HG03378 (cell line): ENCODE results near the gene EHD2.

Experiments
- ATAC-seq: cut with Tn5 transposase; IDR thresholded peaks from one replicate; pipeline ENCODE4 v1.9.1; 2021; ENCODE audit warnings: mild to moderate bottlenecking, moderate library complexity; ENCODE audit not compliant: unreplicated experiment

The EHD2 gene

DNA sequence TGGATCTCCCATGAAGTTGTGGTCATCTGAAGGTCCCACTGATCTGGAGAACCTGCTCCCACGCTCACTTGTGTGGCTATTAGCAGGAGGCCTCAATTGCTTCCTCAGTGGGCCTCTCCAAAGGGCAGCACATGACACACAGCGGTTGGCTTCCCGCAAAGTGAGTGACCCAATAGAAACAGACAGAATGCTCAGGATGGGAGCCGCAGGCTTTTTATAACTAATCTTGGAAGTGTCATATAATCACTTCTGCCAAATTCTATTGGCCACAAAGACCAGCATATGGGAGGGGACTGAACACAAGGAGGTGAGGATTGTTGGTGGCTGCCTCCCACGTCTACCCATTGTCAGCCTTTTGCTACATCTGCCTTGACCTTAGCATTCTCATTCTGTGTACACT is 22.1 kb upstream of the EHD2 start:
- no peak for ATAC-seq

DNA sequence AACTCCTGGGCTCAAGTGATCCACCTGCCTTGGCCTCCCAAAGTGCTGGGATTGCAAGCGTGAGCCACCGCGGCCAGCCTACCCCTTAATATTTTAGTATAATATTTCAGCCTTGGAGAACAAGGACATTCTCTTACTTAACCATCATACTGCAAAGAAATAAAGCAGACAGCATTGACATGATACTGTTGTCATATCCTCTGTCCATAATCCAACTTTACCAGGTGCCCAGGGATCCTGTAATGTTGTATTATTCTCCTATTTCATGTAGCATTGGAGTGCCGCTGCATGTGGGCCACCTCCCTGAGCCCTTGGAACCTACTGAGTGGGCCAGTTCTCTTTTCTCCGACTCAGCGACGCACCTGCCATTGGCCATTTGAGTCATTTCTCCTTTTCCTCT is 21.4 kb upstream of the EHD2 start:
- ATAC-seq: no peak

DNA sequence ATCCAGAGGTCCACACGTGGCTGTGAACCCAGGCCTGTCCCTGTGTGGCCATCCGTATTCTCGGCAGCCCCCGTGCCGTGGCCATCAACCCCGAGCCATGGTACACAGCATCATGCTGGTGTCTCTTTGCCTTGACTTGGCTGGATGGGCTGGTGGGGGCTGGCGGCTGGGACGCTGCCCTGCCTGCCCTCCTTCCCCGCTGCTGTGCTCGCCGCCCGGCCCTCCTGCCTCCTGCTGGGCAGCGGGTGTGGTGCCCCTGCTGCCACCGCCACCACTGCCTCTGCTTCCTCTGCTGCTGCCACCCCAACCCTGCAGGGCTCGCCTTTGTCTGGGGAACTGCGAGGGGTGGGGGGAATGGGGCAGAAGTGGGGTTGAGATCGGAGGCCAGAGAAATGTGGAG is 19.7 kb upstream of the EHD2 start:
- ATAC-seq: no peak

DNA sequence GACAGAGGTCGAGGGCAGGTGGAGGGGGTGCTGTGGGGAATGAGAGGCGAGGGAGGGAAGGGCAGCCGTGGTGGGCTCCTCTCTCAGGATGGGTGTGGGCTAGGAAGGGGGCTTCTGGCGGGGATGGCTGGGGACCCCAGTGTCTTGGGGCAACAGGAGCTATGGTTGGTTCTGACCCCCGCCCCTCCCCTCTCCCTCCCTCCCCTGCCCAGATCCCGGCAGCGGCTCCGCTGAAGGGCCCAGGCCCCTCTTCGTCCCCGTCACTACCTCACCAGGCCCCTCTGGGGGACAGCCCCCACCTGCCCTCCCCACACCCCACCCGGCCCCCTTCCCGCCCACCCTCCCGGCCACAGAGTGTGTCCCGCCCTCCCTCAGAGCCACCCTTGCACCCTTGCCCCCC is 19.3 kb upstream of the EHD2 start:
- no peak for ATAC-seq

DNA sequence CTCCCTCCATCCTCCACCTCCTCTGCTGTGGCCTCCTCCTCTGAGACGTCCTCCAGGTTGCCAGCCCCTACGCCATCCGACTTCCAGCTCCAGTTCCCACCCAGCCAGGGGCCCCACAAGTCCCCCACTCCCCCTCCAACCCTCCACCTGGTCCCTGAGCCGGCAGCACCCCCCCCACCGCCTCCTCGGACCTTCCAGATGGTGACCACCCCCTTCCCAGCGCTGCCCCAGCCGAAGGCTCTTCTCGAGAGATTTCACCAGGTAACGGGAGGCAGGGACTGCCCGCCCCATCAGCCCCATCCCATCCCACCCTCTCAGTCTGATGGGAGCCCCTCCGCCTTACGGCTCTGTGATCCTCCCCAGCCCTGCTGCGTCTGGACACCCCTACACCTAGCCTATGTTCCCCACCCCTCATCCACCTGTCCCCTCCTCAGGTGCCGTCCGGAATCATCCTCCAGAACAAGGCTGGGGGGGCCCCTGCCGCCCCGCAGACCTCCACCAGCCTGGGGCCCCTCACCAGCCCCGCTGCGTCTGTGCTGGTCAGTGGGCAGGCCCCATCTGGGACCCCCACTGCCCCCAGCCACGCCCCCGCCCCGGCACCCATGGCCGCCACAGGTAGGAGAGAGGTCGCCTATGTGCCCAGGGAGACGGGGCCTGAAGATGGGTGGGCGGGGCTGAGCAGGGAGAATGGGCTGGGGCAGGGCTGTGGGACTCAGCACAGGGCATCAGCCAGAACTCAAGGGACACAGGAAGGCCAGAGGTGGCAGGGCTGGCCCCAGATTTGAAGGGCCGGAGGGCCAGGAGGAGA is 18.6 kb upstream of the EHD2 start:
- no peak for ATAC-seq

DNA sequence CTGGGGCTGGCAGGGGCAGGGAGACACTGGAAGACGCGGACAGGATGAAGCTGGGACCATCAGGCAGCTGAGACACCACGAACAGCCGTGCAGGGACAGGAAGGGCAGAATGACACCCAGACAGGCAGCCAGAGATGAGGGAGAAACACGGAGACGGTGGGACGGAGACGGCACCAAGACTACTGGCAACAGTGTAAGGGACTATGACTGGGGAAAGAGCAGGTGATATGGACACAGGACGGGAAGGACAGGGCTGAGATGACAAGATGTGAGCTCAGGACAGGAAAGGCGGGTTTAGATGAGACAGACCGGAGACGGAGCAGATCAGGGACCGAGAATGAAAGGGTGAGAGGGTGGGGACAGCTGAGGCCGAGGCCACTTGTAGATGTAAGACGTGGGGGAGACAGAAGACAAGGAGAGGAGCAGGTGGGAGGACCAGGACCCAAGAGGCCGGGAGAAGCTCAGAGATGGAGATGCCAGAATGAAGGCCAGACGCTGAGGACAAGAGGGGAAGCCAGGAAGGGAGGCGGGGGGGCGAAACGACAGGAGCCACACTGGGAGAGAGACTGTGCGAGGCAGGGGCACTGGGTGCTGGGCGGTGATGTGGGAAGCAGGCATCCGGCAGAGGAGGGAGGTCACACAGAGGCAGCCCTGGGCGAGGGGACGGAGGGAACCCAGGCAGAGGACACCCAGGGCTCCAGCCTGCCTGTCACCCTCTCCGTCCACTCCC is 17.5 kb upstream of the EHD2 start:
- ATAC-seq: no peak

DNA sequence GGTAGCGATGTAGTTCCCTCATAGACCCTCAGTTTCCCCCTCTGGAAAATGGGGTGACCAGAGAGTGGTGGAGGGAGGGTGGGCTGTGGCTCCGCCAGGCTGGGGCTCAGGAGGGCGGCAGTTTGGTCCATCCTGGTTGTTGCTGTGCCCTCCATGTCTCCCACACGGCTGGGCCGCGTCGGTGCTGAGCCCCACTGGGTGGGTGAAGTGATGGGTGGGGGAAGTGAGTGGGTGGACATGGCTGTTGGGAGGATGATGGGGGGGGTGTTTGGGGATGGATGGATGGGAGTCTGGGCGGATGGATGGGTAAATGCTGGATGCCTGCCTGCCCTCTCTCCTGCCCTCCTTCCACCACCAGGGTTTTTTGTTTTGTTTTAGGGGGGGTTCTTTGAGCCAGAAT is 16.6 kb upstream of the EHD2 start:
- ATAC-seq: no peak

DNA sequence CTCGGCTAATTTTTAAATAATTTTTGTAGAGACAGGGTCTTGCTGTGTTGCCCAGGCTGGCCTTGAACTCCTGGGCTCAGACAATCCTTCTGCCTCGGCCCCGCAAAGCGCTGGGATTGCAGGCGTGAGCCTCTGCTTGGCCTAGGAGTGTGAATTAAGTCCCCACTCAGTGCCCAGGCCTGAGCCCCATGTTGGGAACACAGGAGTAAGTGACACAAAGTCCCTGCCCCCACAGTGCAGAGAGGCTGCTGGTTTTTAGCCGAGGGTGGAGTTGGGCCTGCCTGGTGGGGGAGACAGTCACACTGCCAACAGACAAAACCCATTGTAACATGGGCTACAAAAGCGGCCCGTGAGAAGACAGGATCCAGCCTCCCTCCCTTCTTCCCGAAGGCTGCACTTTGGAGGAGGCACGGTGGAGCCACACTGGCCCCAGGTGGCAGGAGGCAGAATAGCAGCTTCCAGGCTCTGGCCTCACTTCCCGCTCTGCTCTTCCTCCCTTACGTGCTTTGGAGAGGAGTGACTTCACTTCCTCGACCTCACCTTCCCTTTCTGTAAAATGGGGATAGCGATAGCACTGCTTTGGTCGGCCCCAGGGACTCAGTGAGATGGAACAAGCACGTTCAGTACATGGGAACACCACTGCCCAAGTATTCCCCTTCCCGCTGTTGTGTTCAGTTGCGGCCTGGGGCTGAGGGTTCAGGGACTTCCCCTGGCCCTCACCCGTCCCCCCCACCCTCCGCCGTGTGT is 15.2 kb upstream of the EHD2 start:
- ATAC-seq: no peak

DNA sequence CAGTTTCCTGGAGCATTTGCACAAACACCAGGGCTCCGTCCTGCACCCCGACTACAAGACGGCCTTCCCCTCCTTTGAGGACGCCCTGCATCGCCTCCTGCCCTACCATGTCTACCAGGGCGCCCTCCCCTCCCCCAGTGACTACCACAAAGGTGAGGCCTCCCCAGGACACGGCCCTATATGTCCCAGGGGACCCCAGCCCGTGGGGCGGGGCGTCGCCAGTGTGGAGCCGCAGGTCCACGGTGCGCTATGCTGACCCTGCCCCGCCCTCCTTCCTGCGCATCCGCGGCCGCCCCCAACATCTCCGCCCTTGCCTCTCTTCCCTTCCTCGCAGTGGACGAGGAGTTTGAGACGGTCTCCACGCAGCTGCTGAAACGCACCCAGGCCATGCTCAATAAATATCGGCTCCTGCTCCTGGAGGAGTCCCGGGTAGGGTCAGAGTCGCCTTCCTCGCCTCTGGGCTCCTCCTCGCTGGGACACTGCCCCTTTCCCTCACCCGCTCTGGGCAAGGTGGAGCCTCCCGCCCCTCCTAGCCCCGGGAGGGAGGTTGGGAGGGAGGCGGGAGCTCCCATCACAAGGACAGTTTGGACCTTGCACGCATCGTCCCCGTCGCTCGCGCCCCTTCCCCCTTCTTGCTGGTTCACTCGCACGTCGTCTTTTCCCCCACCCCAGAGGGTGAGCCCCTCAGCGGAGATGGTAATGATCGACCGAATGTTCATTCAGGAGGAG is 14.4 kb upstream of the EHD2 start:
- no peak for ATAC-seq

DNA sequence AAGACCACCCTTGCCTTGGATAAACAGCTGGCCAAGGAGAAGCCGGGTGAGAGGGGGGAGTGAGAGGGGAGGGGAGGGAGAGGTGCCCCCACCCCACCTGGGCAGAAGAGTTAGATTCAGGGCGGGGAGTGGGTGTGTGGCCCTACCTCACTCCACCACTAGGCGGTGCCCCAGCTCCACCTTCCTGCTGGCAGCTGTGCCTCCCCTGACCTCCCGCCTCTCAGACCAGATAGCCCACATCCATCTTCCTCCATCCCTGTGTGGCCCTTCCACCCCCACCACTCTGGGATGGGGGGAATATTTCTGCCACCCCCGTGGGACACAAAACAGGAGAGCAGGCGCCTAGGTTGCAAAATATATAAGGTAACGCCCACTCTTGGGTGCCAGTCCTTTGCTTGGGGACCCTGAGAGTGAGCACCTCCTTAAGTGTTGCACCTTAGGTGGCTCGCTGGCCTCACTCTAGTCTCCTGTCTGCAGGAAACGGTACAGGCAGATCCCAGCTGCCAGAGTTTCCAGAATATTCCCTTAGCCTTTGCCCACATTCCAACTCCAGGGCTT is 13.8 kb upstream of the EHD2 start:
- ATAC-seq: no peak

DNA sequence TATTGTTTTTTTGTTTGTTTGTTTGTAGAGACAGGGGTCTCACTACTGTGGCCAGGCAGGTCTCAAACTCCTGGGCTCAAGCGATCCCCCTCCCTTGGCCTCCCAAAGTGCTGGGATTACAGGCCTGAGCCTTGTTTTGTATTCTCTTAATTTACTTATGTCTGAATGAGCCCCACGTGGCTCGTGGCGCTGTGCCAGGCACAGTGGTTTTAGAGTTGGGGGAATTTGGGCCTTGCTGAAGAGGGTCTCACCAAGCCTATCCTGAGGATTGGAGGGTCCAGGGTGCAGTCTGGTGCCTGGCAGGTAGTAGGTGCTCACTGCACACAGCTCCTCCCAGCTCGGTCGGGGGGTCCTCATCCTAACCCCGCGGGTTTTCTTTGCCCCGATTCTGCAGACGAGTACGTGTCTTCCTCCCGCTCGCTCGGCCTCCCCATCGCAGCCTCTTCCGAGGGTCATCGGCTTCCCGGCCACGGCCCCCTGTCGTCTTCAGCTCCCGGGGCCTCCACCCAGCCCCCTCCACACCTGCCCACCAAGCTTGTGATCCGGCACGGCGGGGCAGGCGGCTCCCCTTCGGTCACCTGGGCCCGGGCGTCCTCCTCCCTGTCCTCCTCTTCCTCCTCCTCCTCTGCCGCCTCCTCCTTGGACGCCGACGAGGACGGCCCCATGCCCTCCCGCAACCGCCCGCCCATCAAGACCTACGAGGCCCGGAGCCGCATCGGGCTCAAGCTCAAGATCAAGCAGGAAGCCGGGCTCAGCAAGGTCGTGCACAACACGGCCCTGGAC is 12.1 kb upstream of the EHD2 start:
- ATAC-seq: no peak

DNA sequence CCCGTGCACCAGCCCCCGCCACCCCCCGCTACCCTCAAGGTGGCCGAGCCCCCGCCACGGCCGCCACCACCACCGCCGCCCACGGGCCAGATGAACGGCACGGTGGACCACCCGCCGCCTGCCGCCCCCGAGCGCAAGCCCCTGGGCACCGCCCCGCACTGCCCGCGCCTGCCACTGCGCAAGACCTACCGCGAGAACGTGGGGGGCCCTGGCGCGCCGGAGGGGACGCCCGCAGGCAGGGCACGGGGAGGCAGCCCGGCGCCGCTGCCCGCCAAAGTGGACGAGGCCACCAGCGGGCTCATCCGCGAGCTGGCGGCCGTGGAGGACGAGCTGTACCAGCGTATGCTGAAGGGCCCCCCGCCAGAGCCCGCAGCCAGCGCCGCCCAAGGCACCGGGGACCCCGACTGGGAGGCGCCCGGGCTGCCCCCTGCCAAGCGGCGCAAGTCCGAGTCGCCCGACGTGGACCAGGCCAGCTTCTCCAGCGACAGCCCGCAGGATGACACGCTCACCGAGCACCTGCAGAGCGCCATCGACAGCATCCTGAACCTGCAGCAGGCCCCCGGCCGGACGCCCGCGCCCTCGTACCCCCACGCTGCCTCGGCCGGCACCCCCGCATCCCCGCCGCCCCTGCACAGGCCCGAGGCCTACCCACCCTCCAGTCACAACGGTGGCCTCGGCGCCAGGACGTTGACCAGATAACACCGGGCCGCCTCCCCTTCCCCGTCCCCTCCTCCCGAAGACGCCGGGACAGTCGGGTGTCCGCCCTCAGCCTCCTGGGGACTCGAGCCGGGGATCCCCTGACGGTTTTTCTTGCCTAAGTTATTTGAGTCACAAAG is 11.3 kb upstream of the EHD2 start:
- no peak for ATAC-seq

DNA sequence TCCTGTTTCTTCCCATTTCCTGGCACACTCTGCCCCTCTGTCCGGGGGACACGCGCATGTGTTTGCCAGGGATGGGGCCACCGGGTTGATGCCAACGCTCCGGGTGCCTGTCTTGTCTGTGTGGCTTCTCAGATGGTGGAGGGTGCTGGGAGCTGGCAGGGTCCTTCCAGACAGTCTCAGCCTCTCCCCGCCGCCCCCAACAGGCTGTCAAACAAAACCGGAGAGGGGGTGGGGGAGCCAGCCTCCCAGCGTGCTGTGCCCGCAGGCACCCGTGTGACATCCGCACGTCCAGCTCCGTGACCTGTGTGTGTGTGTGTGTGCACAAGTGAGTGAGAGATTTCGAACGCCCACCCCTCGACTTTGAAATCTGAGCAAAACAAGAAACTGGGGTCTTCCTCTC is 10.6 kb upstream of the EHD2 start:
- no peak for ATAC-seq

DNA sequence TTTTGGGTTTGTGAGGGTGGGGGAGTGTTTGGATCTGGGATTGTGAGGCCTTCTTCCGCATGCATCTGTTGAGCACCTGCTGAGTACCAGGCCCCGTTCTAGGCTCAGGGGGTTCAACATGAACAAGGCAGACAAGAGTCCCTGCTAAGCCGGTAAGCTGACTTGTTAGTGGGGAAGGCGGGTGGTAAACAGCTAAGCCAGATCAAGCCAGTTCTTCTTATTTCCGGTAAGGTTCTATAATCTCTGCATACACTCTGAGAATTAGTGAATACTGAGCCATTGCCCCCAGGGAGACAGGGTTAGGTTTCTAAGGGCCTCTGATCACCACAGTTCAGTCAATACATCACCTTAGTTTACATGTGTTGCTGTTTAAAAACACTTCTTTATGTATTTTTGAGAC is 9.9 kb upstream of the EHD2 start:
- no peak for ATAC-seq

DNA sequence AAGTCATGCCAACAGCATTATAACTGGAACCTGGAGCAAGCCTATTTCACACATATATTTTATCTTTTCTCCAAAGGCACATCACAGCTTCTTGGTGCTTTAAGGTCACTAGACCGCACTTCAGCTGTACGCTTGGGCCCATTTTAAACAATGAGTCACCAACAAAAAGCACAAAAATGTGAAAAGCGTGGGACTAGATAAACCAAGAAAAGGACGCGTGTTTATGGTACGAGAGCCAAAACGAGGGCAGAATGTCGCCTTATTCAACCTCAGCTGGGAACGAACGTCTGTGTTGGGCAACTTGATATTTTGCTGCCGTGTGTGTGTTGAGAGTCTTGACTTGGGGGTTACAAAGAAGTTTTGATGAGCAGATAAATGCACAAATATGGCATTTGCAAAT is 9.2 kb upstream of the EHD2 start:
- ATAC-seq: no peak

DNA sequence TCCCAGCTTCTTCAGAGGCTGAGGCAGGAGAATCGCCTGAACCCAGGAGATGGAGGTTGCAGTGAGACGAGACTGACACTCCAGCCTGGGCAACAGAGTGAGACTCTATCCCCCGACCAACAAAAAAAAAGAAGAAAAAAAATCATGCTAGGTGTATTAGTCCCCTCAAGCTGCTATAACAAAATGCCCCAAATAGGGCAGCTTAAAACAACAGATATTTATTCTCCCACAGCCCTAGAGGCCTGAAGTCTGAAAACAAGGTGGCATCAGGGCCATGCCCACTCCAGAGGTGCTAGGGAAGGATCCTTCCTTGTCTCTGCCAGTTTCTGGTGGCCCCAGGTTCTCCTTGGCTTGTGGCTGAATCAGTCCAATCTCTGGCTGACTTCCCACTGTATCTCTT is 8.6 kb upstream of the EHD2 start:
- ATAC-seq: no peak

DNA sequence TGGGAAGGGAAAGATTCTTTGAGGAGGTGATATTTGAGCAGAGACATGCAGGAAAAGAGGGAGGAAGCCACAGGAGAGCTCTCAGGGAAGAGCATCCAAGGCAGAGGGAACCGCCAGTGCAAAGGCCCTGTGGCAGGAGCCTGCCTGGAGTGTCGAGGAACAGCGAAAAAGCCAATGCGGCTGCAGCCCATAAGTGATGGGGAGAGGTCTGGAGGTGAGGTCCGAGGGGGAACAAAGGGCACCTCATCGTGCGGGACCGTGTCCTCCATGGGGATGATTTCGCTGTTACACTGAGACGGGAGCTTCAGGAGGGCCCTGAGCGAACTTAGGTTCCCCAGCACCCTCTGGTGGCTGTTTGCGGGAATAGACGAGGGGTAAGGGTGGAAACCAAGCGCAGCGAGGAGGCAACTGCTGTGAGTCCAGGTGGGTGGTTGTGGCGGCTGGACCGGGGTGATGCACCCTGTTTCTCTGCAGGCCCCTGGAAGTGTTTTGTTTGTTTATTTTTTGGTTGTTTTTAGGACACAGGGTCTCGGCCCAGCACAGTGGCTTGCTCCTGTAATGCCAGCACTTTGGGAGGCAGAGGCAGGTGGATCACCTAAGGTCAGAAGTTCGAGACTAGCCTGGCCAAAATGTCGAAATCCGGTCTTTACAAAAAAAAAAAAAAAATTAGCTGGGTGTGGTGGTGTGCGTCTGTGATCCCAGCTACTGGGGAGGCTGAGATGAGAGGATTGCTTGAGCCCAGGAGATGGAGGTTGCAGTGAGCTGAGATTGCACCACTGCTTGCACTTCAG is 5.9 kb upstream of the EHD2 start:
- no peak for ATAC-seq

DNA sequence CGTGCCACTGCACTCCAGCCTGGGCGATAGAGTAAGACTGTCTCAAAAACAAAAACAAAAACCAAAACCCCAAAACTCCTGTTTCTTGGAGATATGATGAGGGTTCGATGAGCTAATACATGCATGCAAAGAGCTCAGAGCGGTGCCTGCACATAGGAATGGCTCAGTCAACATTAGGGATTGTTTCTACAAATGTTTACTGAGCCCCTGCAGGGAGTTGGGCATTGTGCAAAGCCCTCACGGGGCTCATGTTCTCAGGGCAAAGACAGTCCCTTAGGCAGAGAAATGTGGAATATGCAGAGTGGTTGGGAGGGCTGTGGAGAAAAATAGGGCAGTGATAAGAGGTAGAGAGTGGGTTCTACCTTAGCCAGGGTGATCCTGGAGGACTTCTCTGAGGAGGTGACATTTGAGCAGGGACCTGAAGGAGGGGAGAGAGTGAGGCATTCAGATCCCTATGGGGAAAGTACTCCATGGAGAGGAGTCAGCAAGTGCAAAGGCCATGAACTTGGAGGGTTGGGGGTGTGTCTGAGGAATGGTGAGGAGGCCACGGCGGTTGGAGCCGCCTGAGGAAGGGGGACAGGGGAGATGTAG is 1.5 kb upstream of the EHD2 start:
- ATAC-seq: no peak
